GM21447 (cell line): ENCODE results near the gene SMIM38.

Experiments
- ATAC-seq: cut with Tn5 transposase; IDR thresholded peaks from one replicate; pipeline ENCODE4 v1.9.1; 2021; ENCODE audit not compliant: unreplicated experiment

Gene SMIM38

GRCh38 chr11:69200331-69201065 is 44.8 kb downstream of the SMIM38 start:
- ATAC-seq: no peak

GRCh38 chr11:69201066-69201365 is 45.3 kb downstream of the SMIM38 start:
- ATAC-seq: no peak

GRCh38 chr11:69201764-69202370 is 46.1 kb downstream of the SMIM38 start:
- no peak for ATAC-seq

- no peak for ATAC-seq
Observed at GRCh38 chr11:69202511-69203221, 46.9 kb downstream of the SMIM38 start.

- ATAC-seq: no peak
Observed at GRCh38 chr11:69203381-69203780, 47.6 kb downstream of the SMIM38 start.

GRCh38 chr11:69203901-69204245 is 48.1 kb downstream of the SMIM38 start:
- no peak for ATAC-seq

- ATAC-seq: no peak
Observed at GRCh38 chr11:69204246-69204940, 48.7 kb downstream of the SMIM38 start.

GRCh38 chr11:69204941-69205742 is 49.4 kb downstream of the SMIM38 start:
- ATAC-seq: no peak
